Lower lobe of right lung (tissue), 2 donors: Measurements from ENCODE around the gene RMDN3. TPM values are rescaled to one million over a fixed set of nuclear protein-coding genes. Genes with fewer than 3 reads are reported as not detected.

Experiments used
- ATAC-seq, 2 donors: fragments of 200-7000 bp; cut with Tn5 transposase; one replicate each; pipeline ENCODE4 v1.9.1; 2020 to 2022; ENCODE audit warnings: mild to moderate bottlenecking in 2 of 2, moderate library complexity in 2 of 2
- DNase-seq: peaks from one replicate; pipeline ENCODE4 v3.0.0-alpha.2; 2020
- H3K27ac ChIP-seq: fragments of 200-600 bp; one replicate; pipeline ENCODE4 v1.8.0; 2022
- H3K27me3 ChIP-seq: fragments of 200-600 bp; one replicate; pipeline ENCODE4 v1.8.0; 2022; ENCODE audit warnings: low read depth
- H3K36me3 ChIP-seq: fragments of 200-600 bp; one replicate; pipeline ENCODE4 v1.8.0; 2022; ENCODE audit warnings: mild to moderate bottlenecking
- H3K4me1 ChIP-seq: fragments of 200-600 bp; one replicate; pipeline ENCODE4 v1.8.0; 2022
- H3K4me3 ChIP-seq: fragments of 200-600 bp; one replicate; pipeline ENCODE4 v1.8.0; 2022; ENCODE audit warnings: mild to moderate bottlenecking
- H3K9me3 ChIP-seq: fragments of 200-600 bp; one replicate; pipeline ENCODE4 v1.8.0; 2022
- CTCF ChIP-seq: fragments of 200-600 bp; IDR thresholded peaks from one replicate; pipeline ENCODE4 v1.8.0; 2022; ENCODE audit warnings: antibody characterized with exemption, mild to moderate bottlenecking
- intact Hi-C: fragments of 100-400 bp; cut with DNase I; formaldehyde crosslinking; loops from one replicate; pipeline ENCODE4 v1.11.0; 2022
- total RNA-seq: library from RNA; stranded (reverse); fragmentation: NEBNext Ultra II Directional; extraction: Animal tissue kit (Norgen Biotek cat#: 25700); gene quantifications from one replicate; pipeline ENCODE4 v1.2.1, GENCODE V29; 2021
- donor health status: DM: no; HTN: yes; CAD: no; lungs with severe emphysema.

The RMDN3 gene
- total RNA-seq, 1 donor from 2014 or later, result 101 TPM

GRCh38 chr15:40773496-40773895 lies 18.4 kb upstream of the RMDN3 start:
- no peak for ATAC-seq
- intact Hi-C loops, result no loop called here

GRCh38 chr15:40772014-40772413 lies 17.0 kb upstream of the RMDN3 start:
- Histone ChIP-seq H3K4me3 (no peak overlapping the region), H3K27me3 (no peaks in the 10 kb centered on the region), H3K36me3 (peaks cover 83% of the 10 kb centered on the region), H3K9me3 (no peaks in the 10 kb centered on the region), H3K4me1 (peaks cover 42% of the 10 kb centered on the region), H3K27ac (no peak overlapping the region)
- intact Hi-C loops, result no loop called here
- TF ChIP-seq CTCF, result no peak
- DNase-seq (peak; percentile 44), ATAC-seq (no peak)

More at GRCh38 chr15:40773496-40773895, 18.4 kb upstream of the RMDN3 start:
- TF ChIP-seq CTCF, result no peak
- Histone ChIP-seq H3K4me3 (no peak overlapping the region), H3K36me3 (peaks cover 83% of the 10 kb centered on the region), H3K4me1 (peaks cover 34% of the 10 kb centered on the region), H3K27me3 (no peaks in the 10 kb centered on the region), H3K9me3 (no peaks in the 10 kb centered on the region), H3K27ac (no peak overlapping the region)
- DNase-seq, result peak; percentile 40

- H3K4me1 ChIP-seq, result peaks cover 35% of the 10 kb centered on the region
- no peaks in the 10 kb centered on the region for H3K27me3 ChIP-seq
- no peaks in the 10 kb centered on the region for H3K9me3 ChIP-seq
- ATAC-seq (no peak), DNase-seq (peak; percentile 19)
- intact Hi-C loops, result no loop called here
- no peak for TF ChIP-seq CTCF
- no peak overlapping the region for H3K27ac ChIP-seq
- peaks cover 83% of the 10 kb centered on the region for H3K36me3 ChIP-seq
- no peak overlapping the region for H3K4me3 ChIP-seq
These were observed 16.2 kb upstream of the RMDN3 start for GRCh38 chr15:40771242-40771641.

- no peak for ATAC-seq
- no peak overlapping the region for H3K4me3 ChIP-seq
These were observed 15.2 kb upstream of the RMDN3 start for GRCh38 chr15:40770147-40770721.

GRCh38 chr15:40769274-40770146 lies 14.5 kb upstream of the RMDN3 start, which contains the start of gene C15orf62:
Gene C15orf62 (plus strand): TSS chr15:40769980. CDS start chr15:40770496, 516 bp downstream.
- Histone ChIP-seq H3K4me1 (peaks cover 51% of the 10 kb centered on the region), H3K36me3 (peaks cover 72% of the 10 kb centered on the region), H3K27me3 (no peaks in the 10 kb centered on the region), H3K4me3 (no peak within 1 kb of the TSS), H3K27ac (peak within 1 kb of the TSS; percentile 70), H3K9me3 (no peaks in the 10 kb centered on the region)
- ATAC-seq (peak; percentile 71 to 73), DNase-seq (peak; percentile 74)
- intact Hi-C loops, result no loop called here
- no peak for TF ChIP-seq CTCF

More at GRCh38 chr15:40770147-40770721, 15.2 kb upstream of the RMDN3 start:
- TF ChIP-seq CTCF, result no peak
- Histone ChIP-seq H3K36me3 (peaks cover 80% of the 10 kb centered on the region), H3K9me3 (no peaks in the 10 kb centered on the region), H3K27ac (peak overlapping the region; percentile 70), H3K4me1 (peaks cover 43% of the 10 kb centered on the region), H3K27me3 (no peaks in the 10 kb centered on the region)
- DNase-seq, result peak; percentile 54
- intact Hi-C loops, result no loop called here
